ENCODE data around the gene LRRC26.

Gene LRRC26

GRCh38 chr9:137171149-137171900, 1.5 kb upstream of the LRRC26 start:
- DNase-seq (ENCODE audit: extremely low spot score) = no peak
- ChIA-PET CTCF (no interaction called here), POLR2A (interaction anchor here (1.0 to 3.2 kb wide), 6 partner anchors 17 to 70 kb away, joined by 3 to 8 read pairs (median 4); partner anchors contain the start of genes ANAPC2 and TUBB4B)
- no peak for TF ChIP-seq SUZ12 (IDR thresholded peaks at IDR 0.05)
- TF ChIP-seq LEF1 (IDR thresholded peaks at IDR 0.05; ENCODE audit: borderline replicate concordance) = no peak
- TF ChIP-seq FOXK2 (IDR thresholded peaks at IDR 0.05) = no peak
- no peak for TF ChIP-seq SP1 (IDR thresholded peaks at IDR 0.05)
- no peak for TF ChIP-seq TARDBP (IDR thresholded peaks at IDR 0.05)
- no peak for TF ChIP-seq HDGF (IDR thresholded peaks at IDR 0.05; ENCODE audit: borderline replicate concordance)
- no peak for TF ChIP-seq ZNF384 (IDR thresholded peaks at IDR 0.05)
- TF ChIP-seq L3MBTL2 (conservative IDR thresholded peaks at IDR 0.05) = no peak
- no peak for TF ChIP-seq CTBP1 (IDR thresholded peaks at IDR 0.05; ENCODE audit: borderline replicate concordance)
- no peak for TF ChIP-seq FOXA1 (IDR thresholded peaks at IDR 0.05)
- TF ChIP-seq ARNT (IDR thresholded peaks at IDR 0.05) = no peak
- TF ChIP-seq ELF4 (IDR thresholded peaks at IDR 0.05) = no peak
- no peak for TF ChIP-seq FOXM1 (IDR thresholded peaks at IDR 0.05; ENCODE audit: borderline replicate concordance)
- TF ChIP-seq BHLHE40 (IDR thresholded peaks at IDR 0.05; ENCODE audit: borderline replicate concordance) = no peak
- no peak for TF ChIP-seq NFRKB (IDR thresholded peaks at IDR 0.05)
- no peak for TF ChIP-seq PKNOX1 (IDR thresholded peaks at IDR 0.05)

GRCh38 chr9:137170486-137171148, 766 bp upstream of the LRRC26 start:
- ChIA-PET POLR2A (interaction anchor here (0.9 to 3.2 kb wide), 7 partner anchors 17 to 70 kb away, joined by 3 to 8 read pairs (median 4); partner anchors contain the start of genes ANAPC2, SSNA1 and TUBB4B), CTCF (no interaction called here)
- no peak for DNase-seq (ENCODE audit: extremely low spot score)
- TF ChIP-seq ZNF384 (IDR thresholded peaks at IDR 0.05) (no peak), TARDBP (IDR thresholded peaks at IDR 0.05) (no peak), FOXK2 (IDR thresholded peaks at IDR 0.05) (no peak), HDGF (IDR thresholded peaks at IDR 0.05; ENCODE audit: borderline replicate concordance) (no peak), LEF1 (IDR thresholded peaks at IDR 0.05; ENCODE audit: borderline replicate concordance) (no peak), NFRKB (IDR thresholded peaks at IDR 0.05) (no peak), CTBP1 (IDR thresholded peaks at IDR 0.05; ENCODE audit: borderline replicate concordance) (no peak), L3MBTL2 (conservative IDR thresholded peaks at IDR 0.05) (no peak), FOXA1 (IDR thresholded peaks at IDR 0.05) (no peak), SP1 (IDR thresholded peaks at IDR 0.05) (no peak), BHLHE40 (IDR thresholded peaks at IDR 0.05; ENCODE audit: borderline replicate concordance) (no peak)

GRCh38 chr9:137168904-137169856, 671 bp downstream of the LRRC26 start:
- peak; percentile 65 for DNase-seq (ENCODE audit: extremely low spot score)
- POLR2A ChIA-PET = interaction anchor here (0.9 to 3.2 kb wide), 7 partner anchors 12 to 82 kb away, joined by 3 to 8 read pairs (median 4); partner anchors contain the start of genes ANAPC2, MAN1B1, SSNA1 and TUBB4B
- no peak for TF ChIP-seq FOXA1 (IDR thresholded peaks at IDR 0.05)
- peak; percentile 58; the same call in 1 of the 2 replicates for TF ChIP-seq CTBP1 (IDR thresholded peaks at IDR 0.05; ENCODE audit: borderline replicate concordance)
- no peak for TF ChIP-seq ARNT (IDR thresholded peaks at IDR 0.05)
- no peak for TF ChIP-seq LEF1 (IDR thresholded peaks at IDR 0.05; ENCODE audit: borderline replicate concordance)
- CTCF ChIA-PET = no interaction called here

DNA sequence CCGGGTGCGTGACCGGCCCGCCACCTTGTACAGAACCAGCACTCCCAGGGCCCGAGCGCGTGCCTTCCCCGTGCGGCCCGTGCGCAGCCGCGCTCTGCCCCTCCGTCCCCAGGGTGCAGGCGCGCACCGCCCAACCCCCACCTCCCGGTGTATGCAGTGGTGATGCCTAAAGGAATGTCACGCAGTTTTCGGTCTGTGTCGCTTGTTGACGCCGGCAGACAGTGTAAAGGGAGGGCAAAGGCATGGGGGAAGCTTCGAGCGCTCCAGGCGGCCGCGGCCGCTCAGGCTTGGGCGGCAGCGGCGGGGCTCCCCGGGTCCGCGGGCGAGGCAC, 1.3 kb downstream of the LRRC26 start:
- DNase-seq (ENCODE audit: extremely low spot score) = no peak
- ChIA-PET CTCF (interaction anchor here (1.0 to 2.2 kb wide), 2 partner anchors 8 to 11 kb away, joined by 3 to 5 read pairs; no protein-coding TSS in a partner anchor), POLR2A (interaction anchor here (1.0 to 3.2 kb wide), 3 partner anchors 11 to 55 kb away, joined by 3 to 8 read pairs (median 5); no protein-coding TSS in a partner anchor)
- TF ChIP-seq ELF4 (IDR thresholded peaks at IDR 0.05) (no peak), BHLHE40 (IDR thresholded peaks at IDR 0.05; ENCODE audit: borderline replicate concordance) (no peak), L3MBTL2 (conservative IDR thresholded peaks at IDR 0.05) (peak; percentile 61; the same call in 1 of the 2 replicates), FOXA1 (IDR thresholded peaks at IDR 0.05) (no peak), PKNOX1 (IDR thresholded peaks at IDR 0.05) (no peak), CTBP1 (IDR thresholded peaks at IDR 0.05; ENCODE audit: borderline replicate concordance) (no peak), SP1 (IDR thresholded peaks at IDR 0.05) (no peak)

- CTCF ChIA-PET = interaction anchor here (1.0 to 2.2 kb wide), 2 partner anchors 9 to 11 kb away, joined by 3 to 5 read pairs; no protein-coding TSS in a partner anchor
- POLR2A ChIA-PET = interaction anchor here (1.6 to 3.2 kb wide), 3 partner anchors 38 to 56 kb away, joined by 5 to 8 read pairs (median 6); no protein-coding TSS in a partner anchor
These were observed 1.9 kb downstream of the LRRC26 start for GRCh38 chr9:137167747-137168572.

More at GRCh38 chr9:137167747-137168572, 1.9 kb downstream of the LRRC26 start:
- TF ChIP-seq CTBP1 (IDR thresholded peaks at IDR 0.05; ENCODE audit: borderline replicate concordance) = no peak
- TF ChIP-seq HDGF (IDR thresholded peaks at IDR 0.05; ENCODE audit: borderline replicate concordance) = no peak
- no peak for TF ChIP-seq TARDBP (IDR thresholded peaks at IDR 0.05)
- TF ChIP-seq LEF1 (IDR thresholded peaks at IDR 0.05; ENCODE audit: borderline replicate concordance) = no peak
- TF ChIP-seq SUZ12 (IDR thresholded peaks at IDR 0.05) = no peak
- no peak for TF ChIP-seq FOXA1 (IDR thresholded peaks at IDR 0.05)
- no peak for TF ChIP-seq PKNOX1 (IDR thresholded peaks at IDR 0.05)
- no peak for TF ChIP-seq ARNT (IDR thresholded peaks at IDR 0.05)
- no peak for TF ChIP-seq FOXK2 (IDR thresholded peaks at IDR 0.05)
- no peak for TF ChIP-seq NFRKB (IDR thresholded peaks at IDR 0.05)
- no peak for TF ChIP-seq ZNF384 (IDR thresholded peaks at IDR 0.05)
- TF ChIP-seq FOXM1 (IDR thresholded peaks at IDR 0.05; ENCODE audit: borderline replicate concordance) = no peak
- no peak for TF ChIP-seq ELF4 (IDR thresholded peaks at IDR 0.05)
- DNase-seq (ENCODE audit: extremely low spot score) = no peak
